Activated naive CD8-positive, alpha-beta T cell (primary cell): ENCODE results near the gene DCAF11.

Experiments used
- H3K27ac Mint-ChIP-seq: one replicate; pipeline ENCODE4 v1.8.0; 2021; ENCODE audit warnings: mixed read lengths
- H3K27me3 Mint-ChIP-seq: one replicate; pipeline ENCODE4 v1.8.0; 2021; ENCODE audit warnings: mixed read lengths
- H3K36me3 Mint-ChIP-seq: one replicate; pipeline ENCODE4 v1.8.0; 2021; ENCODE audit warnings: mixed read lengths
- H3K4me1 Mint-ChIP-seq: one replicate; pipeline ENCODE4 v1.8.0; 2021; ENCODE audit warnings: low read depth, mixed read lengths
- H3K4me3 Mint-ChIP-seq: one replicate; pipeline ENCODE4 v1.8.0; 2021; ENCODE audit warnings: mild to moderate bottlenecking, mixed read lengths
- H3K9me3 Mint-ChIP-seq: one replicate; pipeline ENCODE4 v1.8.0; 2021; ENCODE audit warnings: low read depth, mixed read lengths

DCAF11 gene

DNA sequence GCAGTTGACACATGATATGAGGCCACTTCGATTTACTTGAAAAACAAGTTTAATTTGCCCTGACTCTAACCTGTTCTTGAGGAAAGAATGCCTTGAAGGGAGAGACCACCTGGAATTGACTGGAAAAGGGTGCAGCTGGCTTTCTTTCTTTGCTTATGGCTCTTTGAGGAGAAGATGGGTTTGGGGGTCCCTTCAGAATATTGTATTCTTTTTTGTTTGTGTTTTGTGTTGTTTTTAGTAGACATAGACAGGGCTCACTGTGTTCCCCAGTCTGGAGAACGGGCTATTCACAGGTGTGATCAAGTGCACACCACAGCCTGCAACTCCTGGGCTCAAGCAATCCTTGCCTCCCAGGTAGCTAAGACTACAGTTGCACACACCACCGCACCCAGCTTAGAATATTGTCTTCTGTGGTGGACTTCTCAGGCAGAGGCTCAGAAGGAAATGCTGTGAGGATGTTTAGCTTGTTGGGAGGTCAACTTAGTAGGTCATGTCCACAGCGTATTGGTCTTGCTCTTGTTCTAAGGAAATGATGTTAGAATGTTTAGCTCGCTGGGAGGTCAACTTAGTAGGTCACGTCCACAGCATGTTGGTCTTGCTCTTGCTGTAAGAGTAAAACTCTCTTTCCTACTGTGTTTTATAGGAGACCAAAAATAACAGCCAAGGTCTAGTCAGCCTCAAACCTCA, 1.7 kb downstream of the DCAF11 start:
- Mint-ChIP-seq H3K27ac (peak overlapping the region; percentile 55), H3K9me3 (no peaks in the 10 kb centered on the region), H3K4me1 (peaks cover 25% of the 10 kb centered on the region), H3K27me3 (no peaks in the 10 kb centered on the region), H3K4me3 (peak overlapping the region; percentile 93), H3K36me3 (peaks cover 8% of the 10 kb centered on the region)

DNA sequence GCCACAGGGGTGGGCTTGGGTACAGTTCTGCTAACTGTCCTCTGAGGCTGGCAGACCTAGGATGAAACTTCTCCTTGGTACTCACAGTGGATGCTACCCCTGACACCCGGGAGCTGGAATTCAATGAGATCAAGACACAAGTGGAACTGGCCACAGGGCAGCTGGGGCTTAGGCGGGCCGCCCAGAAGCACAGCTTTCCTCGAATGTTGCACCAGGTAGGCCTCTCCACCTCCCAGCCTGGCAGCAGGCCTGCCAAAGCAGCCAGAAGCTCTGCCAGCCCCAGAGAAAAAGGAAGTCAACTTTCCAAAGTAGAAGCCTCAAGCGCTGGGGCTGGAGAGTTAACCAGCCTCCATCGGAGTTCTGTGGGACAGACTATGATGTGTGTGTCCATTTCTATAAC, 2.6 kb downstream of the DCAF11 start:
- peaks cover 8% of the 10 kb centered on the region for H3K36me3 Mint-ChIP-seq
- H3K9me3 Mint-ChIP-seq, result no peaks in the 10 kb centered on the region

DNA sequence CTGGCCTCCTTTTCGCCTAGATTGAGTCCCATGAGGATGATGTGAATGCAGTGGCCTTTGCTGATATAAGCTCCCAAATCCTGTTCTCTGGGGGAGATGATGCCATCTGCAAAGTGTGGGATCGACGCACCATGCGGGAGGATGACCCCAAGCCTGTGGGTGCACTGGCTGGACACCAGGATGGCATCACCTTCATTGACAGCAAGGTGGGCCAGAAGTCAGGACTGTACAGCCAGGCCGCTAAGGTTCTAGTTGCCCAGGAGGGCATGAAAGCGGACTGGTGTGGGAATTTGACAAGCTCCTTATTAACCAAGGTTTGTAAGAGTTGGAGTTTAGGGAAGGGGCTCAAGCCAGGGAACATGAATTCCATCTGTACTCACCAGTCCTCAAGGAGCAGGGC, 5.1 kb downstream of the DCAF11 start:
- Mint-ChIP-seq H3K4me1 (peaks cover 22% of the 10 kb centered on the region), H3K27me3 (no peaks in the 10 kb centered on the region), H3K36me3 (peaks cover 8% of the 10 kb centered on the region), H3K9me3 (no peaks in the 10 kb centered on the region), H3K27ac (no peak overlapping the region), H3K4me3 (no peak overlapping the region)

More for the DNA sequence above, 2.6 kb downstream of the DCAF11 start:
- Mint-ChIP-seq H3K4me1 (peaks cover 25% of the 10 kb centered on the region), H3K4me3 (no peak overlapping the region), H3K27me3 (no peaks in the 10 kb centered on the region), H3K27ac (no peak overlapping the region)

GRCh38 chr14:24121210-24121609, 6.6 kb downstream of the DCAF11 start:
- no peaks in the 10 kb centered on the region for H3K27me3 Mint-ChIP-seq
- no peaks in the 10 kb centered on the region for H3K9me3 Mint-ChIP-seq
- H3K36me3 Mint-ChIP-seq, result peaks cover 6% of the 10 kb centered on the region
- H3K4me3 Mint-ChIP-seq, result no peak overlapping the region
- peaks cover 10% of the 10 kb centered on the region for H3K4me1 Mint-ChIP-seq
- H3K27ac Mint-ChIP-seq, result no peak overlapping the region

DNA sequence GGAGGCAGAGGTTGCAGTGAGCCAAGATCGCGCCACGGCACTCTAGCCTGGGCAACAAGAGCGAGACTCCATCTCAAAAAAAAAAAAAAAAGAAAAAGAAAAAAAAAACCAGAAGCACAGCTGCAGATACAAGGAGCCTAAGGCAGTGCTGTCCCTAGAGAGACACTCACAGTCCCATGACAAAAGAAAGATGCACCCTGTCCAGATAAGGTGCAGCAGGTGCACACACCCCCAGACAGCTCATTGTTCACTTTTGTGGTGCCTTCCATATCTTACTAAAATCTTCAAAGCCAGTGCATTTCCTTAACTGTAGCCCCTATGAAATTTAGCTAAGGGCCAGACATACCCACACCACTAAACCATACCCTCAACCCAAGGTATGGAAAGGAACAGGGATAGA, 7.8 kb downstream of the DCAF11 start:
- Mint-ChIP-seq H3K36me3 (peaks cover 3% of the 10 kb centered on the region), H3K27ac (no peak overlapping the region), H3K4me3 (no peak overlapping the region), H3K4me1 (peaks cover 1% of the 10 kb centered on the region), H3K27me3 (no peaks in the 10 kb centered on the region), H3K9me3 (no peaks in the 10 kb centered on the region)

DNA sequence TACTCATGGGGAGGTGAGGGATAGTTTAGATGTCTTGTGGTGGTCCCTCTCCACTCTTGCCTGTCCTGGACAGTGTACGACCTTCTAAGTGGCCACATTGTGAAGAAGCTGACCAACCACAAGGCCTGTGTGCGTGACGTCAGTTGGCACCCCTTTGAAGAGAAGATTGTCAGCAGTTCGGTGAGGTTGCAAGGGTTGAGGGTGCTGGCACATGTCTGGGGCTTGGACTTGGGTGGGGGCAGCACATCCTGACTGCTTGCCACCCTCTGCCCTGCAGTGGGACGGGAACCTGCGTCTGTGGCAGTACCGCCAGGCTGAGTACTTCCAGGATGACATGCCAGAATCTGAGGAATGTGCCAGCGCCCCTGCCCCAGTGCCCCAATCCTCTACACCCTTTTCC, 8.3 kb downstream of the DCAF11 start:
- Mint-ChIP-seq H3K9me3 (no peaks in the 10 kb centered on the region), H3K4me1 (peaks cover 1% of the 10 kb centered on the region), H3K27ac (no peak overlapping the region), H3K27me3 (no peaks in the 10 kb centered on the region), H3K4me3 (no peak overlapping the region), H3K36me3 (peaks cover 3% of the 10 kb centered on the region)

GRCh38 chr14:24123424-24124417, 9.1 kb downstream of the DCAF11 start:
- Mint-ChIP-seq H3K27ac (peak overlapping the region; percentile 11), H3K27me3 (no peaks in the 10 kb centered on the region), H3K4me1 (peaks cover 2% of the 10 kb centered on the region), H3K4me3 (no peak overlapping the region), H3K9me3 (no peaks in the 10 kb centered on the region), H3K36me3 (no peaks in the 10 kb centered on the region)

GRCh38 chr14:24126939-24127338, 12.4 kb downstream of the DCAF11 start:
- Mint-ChIP-seq H3K27me3 (no peaks in the 10 kb centered on the region), H3K4me3 (no peak overlapping the region), H3K27ac (no peak overlapping the region), H3K9me3 (no peaks in the 10 kb centered on the region), H3K36me3 (no peaks in the 10 kb centered on the region), H3K4me1 (peaks cover 10% of the 10 kb centered on the region)

DNA sequence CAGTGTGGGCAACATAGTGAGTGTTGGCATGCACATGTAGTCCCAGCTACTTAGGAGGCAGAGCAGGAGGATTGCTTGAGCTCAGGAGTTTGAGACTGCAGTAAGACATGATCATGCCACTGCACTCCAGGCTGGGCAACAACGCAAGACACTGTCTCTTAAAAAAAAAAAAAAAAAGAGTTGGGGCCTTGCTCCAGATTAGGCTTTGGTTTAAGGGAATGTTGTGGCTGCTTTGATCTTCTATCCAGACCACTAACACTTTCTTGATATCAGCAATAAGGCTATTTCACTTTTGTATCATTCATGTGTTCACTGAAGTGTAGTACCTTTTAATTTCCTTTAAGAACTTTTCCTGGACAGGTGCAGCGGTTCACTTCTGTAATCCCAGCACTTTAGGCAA, 13.1 kb downstream of the DCAF11 start:
- Mint-ChIP-seq H3K36me3 (no peaks in the 10 kb centered on the region), H3K4me3 (no peak overlapping the region), H3K4me1 (peaks cover 15% of the 10 kb centered on the region), H3K27me3 (no peaks in the 10 kb centered on the region), H3K27ac (no peak overlapping the region), H3K9me3 (no peaks in the 10 kb centered on the region)

GRCh38 chr14:24129410-24129998, 14.9 kb downstream of the DCAF11 start:
- Mint-ChIP-seq H3K4me3 (no peak overlapping the region), H3K36me3 (no peaks in the 10 kb centered on the region), H3K4me1 (peaks cover 22% of the 10 kb centered on the region), H3K27me3 (no peaks in the 10 kb centered on the region), H3K9me3 (no peaks in the 10 kb centered on the region), H3K27ac (no peak overlapping the region)

GRCh38 chr14:24130380-24130716, 15.8 kb downstream of the DCAF11 start, which contains the start of gene FITM1:
Gene FITM1 (plus strand): TSS chr14:24130659. CDS start chr14:24131564, 905 bp downstream.
- H3K27ac Mint-ChIP-seq, result peak within 1 kb of the TSS; percentile 80
- H3K27me3 Mint-ChIP-seq, result no peaks in the 10 kb centered on the region
- H3K36me3 Mint-ChIP-seq, result no peaks in the 10 kb centered on the region
- no peak within 1 kb of the TSS for H3K4me3 Mint-ChIP-seq
- peaks cover 26% of the 10 kb centered on the region for H3K4me1 Mint-ChIP-seq
- no peaks in the 10 kb centered on the region for H3K9me3 Mint-ChIP-seq

- H3K4me3 Mint-ChIP-seq, result no peak overlapping the region
Measured at GRCh38 chr14:24130717-24131548, 16.4 kb downstream of the DCAF11 start.

DNA sequence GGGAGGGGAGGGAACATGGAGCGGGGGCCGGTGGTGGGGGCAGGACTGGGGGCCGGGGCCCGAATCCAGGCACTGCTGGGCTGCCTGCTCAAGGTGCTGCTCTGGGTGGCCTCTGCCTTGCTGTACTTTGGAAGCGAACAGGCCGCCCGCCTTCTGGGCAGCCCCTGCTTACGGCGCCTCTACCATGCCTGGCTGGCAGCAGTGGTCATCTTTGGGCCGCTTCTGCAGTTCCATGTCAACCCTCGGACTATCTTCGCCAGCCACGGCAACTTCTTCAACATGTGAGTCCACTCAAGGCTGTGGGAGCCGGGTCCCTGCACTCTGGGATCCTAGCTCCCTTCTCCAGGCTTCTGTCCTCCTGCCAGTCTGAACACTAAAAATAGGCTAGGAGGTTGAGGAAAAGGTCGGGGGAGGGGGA, 17.0 kb downstream of the DCAF11 start:
- Mint-ChIP-seq H3K4me3 (no peak overlapping the region), H3K36me3 (no peaks in the 10 kb centered on the region), H3K27ac (peak overlapping the region; percentile 89), H3K9me3 (no peaks in the 10 kb centered on the region), H3K27me3 (no peaks in the 10 kb centered on the region), H3K4me1 (peaks cover 29% of the 10 kb centered on the region)

More at GRCh38 chr14:24130717-24131548, 16.4 kb downstream of the DCAF11 start:
- H3K27ac Mint-ChIP-seq, result peak overlapping the region; percentile 80
- peaks cover 28% of the 10 kb centered on the region for H3K4me1 Mint-ChIP-seq
- H3K36me3 Mint-ChIP-seq, result no peaks in the 10 kb centered on the region
- H3K9me3 Mint-ChIP-seq, result no peaks in the 10 kb centered on the region
- no peaks in the 10 kb centered on the region for H3K27me3 Mint-ChIP-seq

DNA sequence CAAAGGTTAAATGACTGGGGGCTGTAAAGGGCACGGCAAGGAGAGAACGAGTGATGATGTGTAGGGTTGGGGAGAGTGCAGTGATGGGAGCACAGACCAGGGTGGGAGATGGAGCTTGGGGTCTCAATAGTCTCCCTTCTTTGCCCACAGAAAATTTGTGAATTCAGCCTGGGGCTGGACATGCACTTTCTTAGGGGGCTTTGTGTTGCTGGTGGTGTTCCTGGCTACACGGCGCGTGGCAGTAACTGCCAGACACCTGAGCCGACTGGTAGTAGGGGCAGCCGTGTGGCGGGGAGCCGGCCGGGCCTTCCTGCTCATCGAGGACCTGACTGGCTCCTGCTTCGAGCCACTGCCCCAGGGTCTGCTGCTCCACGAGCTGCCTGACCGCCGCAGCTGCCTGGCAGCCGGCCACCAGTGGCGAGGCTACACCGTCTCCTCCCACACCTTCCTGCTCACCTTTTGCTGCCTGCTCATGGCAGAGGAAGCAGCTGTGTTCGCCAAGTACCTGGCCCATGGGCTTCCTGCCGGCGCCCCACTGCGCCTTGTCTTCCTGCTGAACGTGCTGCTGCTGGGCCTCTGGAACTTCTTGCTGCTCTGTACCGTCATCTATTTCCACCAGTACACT, 17.6 kb downstream of the DCAF11 start:
- Mint-ChIP-seq H3K27ac (peak overlapping the region; percentile 89), H3K4me1 (peaks cover 35% of the 10 kb centered on the region), H3K27me3 (no peaks in the 10 kb centered on the region), H3K4me3 (peak overlapping the region; percentile 42), H3K36me3 (peaks cover 5% of the 10 kb centered on the region), H3K9me3 (no peaks in the 10 kb centered on the region)
